Choroid plexus epithelial cell (primary cell): ENCODE results near the gene SLC25A15.

Source experiments
- DNase-seq: peaks from one replicate; pipeline ENCODE4 v3.0.0-alpha.2; 2010; ENCODE audit warnings: low read depth
- H3K4me3 ChIP-seq: 2 replicates; pipeline ENCODE4 v1.5.1; 2011; ENCODE audit warnings: low read depth, mild to moderate bottlenecking, control low read depth, low read length, moderate library complexity
- CTCF ChIP-seq: conservative IDR thresholded peaks from 2 replicates; pipeline ENCODE4 v1.5.1; 2011; ENCODE audit warnings: low read depth, mild to moderate bottlenecking, control low read depth, inconsistent platforms, low read length, moderate library complexity

Gene SLC25A15

GRCh38 chr13:40774672-40775071 lies 14.7 kb upstream of the SLC25A15 start:
- DNase-seq: no peak
- no peak for TF ChIP-seq CTCF
- no peak overlapping the region for H3K4me3 ChIP-seq

GRCh38 chr13:40776232-40776631 lies 13.2 kb upstream of the SLC25A15 start:
- no peak overlapping the region for H3K4me3 ChIP-seq
- DNase-seq: no peak
- no peak for TF ChIP-seq CTCF

GRCh38 chr13:40776681-40777165 lies 12.7 kb upstream of the SLC25A15 start:
- peak; percentile 68 for DNase-seq
- no peak overlapping the region for H3K4me3 ChIP-seq

GRCh38 chr13:40777166-40777808 lies 12.1 kb upstream of the SLC25A15 start:
- peak; percentile 71 for DNase-seq
- TF ChIP-seq CTCF: peak; percentile 56
- peak overlapping the region; percentile 33 for H3K4me3 ChIP-seq

More at GRCh38 chr13:40776681-40777165, 12.7 kb upstream of the SLC25A15 start:
- no peak for TF ChIP-seq CTCF

- peak; percentile 6 for DNase-seq
- no peak for TF ChIP-seq CTCF
- no peak overlapping the region for H3K4me3 ChIP-seq
These were observed 11.6 kb upstream of the SLC25A15 start for GRCh38 chr13:40777809-40778175.

GRCh38 chr13:40779049-40779448 lies 10.4 kb upstream of the SLC25A15 start:
- TF ChIP-seq CTCF: no peak
- no peak for DNase-seq
- no peak overlapping the region for H3K4me3 ChIP-seq

- no peak for DNase-seq
- H3K4me3 ChIP-seq: no peak overlapping the region
- TF ChIP-seq CTCF: no peak
These were observed 9.6 kb upstream of the SLC25A15 start for GRCh38 chr13:40779796-40780285.
